ENCODE measurements around the gene EXOC2.

DNA sequence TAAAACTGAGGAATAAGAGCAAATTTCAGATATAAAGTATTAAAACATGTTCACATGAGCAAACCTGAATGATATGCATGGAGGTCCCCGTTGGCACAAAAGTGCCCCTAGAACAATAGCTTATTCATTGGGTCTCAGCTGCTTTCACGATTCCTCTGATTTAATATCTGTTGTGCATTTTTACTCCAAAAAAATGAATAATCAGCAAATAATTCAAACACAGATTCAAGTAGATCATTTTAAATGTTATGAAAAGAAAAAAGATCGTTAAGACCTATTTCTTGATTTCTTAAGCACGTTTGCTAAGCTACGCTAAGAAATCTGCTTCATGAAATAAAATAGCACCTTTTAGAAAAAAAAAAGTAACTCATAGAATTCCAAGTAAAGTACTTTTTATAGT lies 57.7 kb downstream of the EXOC2 start:
- TF ChIP-seq POLR2AphosphoS5 (IDR thresholded peaks at IDR 0.05) (no peak), POLR2A (IDR thresholded peaks at IDR 0.05; ENCODE audit: low read depth) (no peak)
- TF ChIP-seq, protein P1, sequence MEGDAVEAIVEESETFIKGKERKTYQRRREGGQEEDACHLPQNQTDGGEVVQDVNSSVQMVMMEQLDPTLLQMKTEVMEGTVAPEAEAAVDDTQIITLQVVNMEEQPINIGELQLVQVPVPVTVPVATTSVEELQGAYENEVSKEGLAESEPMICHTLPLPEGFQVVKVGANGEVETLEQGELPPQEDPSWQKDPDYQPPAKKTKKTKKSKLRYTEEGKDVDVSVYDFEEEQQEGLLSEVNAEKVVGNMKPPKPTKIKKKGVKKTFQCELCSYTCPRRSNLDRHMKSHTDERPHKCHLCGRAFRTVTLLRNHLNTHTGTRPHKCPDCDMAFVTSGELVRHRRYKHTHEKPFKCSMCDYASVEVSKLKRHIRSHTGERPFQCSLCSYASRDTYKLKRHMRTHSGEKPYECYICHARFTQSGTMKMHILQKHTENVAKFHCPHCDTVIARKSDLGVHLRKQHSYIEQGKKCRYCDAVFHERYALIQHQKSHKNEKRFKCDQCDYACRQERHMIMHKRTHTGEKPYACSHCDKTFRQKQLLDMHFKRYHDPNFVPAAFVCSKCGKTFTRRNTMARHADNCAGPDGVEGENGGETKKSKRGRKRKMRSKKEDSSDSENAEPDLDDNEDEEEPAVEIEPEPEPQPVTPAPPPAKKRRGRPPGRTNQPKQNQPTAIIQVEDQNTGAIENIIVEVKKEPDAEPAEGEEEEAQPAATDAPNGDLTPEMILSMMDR (IDR thresholded peaks at IDR 0.05), result no peak

Data from esophagus muscularis mucosa (tissue), 3 donors.